Tibial nerve (tissue), 3 donors: ENCODE data around the gene KIRREL2.

Source experiments
- CTCF ChIP-seq, 5 experiments: fragments of 200-600 bp in 3 of 5; fragments of 450-650 bp in 2 of 5; sonication (generic) in 3 of 5; IDR thresholded peaks; one replicate each; pipeline ENCODE4 v1.5.1; 2016 to 2019; ENCODE audit warnings: antibody characterized with exemption in 5 of 5, mild to moderate bottlenecking in 3 of 5, moderate library complexity in 2 of 5
- POLR2A ChIP-seq, 2 donors: fragments of 450-650 bp; IDR thresholded peaks; one replicate each; pipeline ENCODE4 v1.6.1; 2017; ENCODE audit warnings: antibody characterized with exemption in 2 of 2, mild to moderate bottlenecking in 2 of 2, moderate library complexity in 2 of 2

DNA sequence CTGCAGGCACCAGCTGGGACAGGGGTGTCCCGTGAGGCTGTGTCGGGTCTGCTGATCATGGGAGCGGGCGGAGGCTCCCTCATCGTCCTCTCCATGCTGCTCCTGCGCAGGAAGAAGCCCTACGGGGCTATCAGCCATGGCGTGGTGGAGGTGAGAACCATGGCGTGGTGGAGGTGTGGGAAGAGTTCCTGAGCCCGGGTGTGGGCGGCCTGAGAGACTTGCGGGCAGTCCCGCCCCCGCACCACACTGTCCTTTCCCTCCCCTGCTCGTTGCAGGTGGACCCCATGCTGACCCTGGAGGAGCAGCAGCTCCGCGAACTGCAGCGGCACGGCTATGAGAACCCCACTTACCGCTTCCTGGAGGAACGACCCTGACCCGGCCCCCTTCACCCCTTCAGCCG lies 22.4 kb downstream of the KIRREL2 start:
- TF ChIP-seq CTCF (IDR thresholded peaks at IDR 0.05): no peak
- no peak for TF ChIP-seq POLR2A (IDR thresholded peaks at IDR 0.05)
